Esophagus muscularis mucosa (tissue), 4 donors: ENCODE measurements around the gene ZNF3. TPM values are rescaled to one million over a fixed set of nuclear protein-coding genes. Genes with fewer than 3 reads are reported as not detected.

Experiments used
- DNase-seq: peaks from one replicate; pipeline ENCODE4 v3.0.0-alpha.2; 2017; ENCODE audit errors: extremely low spot score
- H3K27ac ChIP-seq, 4 donors: fragments of 200-600 bp; sonication (generic); replicated peaks in 1 of 4; 1 replicate in 3 of 4; 2 replicates in 1 of 4; pipeline ENCODE4 v1.5.1; 2016 to 2019; ENCODE audit warnings: mild to moderate bottlenecking in 1 of 4
- H3K27me3 ChIP-seq, 4 donors: fragments of 200-600 bp; sonication (generic); one replicate each; pipeline versions ENCODE4 v1.5.1 to v1.6.0; 2016 to 2019
- H3K36me3 ChIP-seq, 4 donors: fragments of 200-600 bp; sonication (generic); one replicate each; pipeline ENCODE4 v1.5.1; 2016 to 2019
- H3K4me1 ChIP-seq, 4 donors: fragments of 200-600 bp; sonication (generic); one replicate each; pipeline ENCODE4 v1.5.1; 2016 to 2019
- H3K4me3 ChIP-seq, 4 donors: fragments of 200-600 bp; sonication (generic); 1 replicate in 2 of 4; 2 replicates in 2 of 4; pipeline ENCODE4 v1.5.1; 2016 to 2019; ENCODE audit warnings: mild to moderate bottlenecking in 4 of 4, moderate library complexity in 1 of 4
- H3K9me3 ChIP-seq, 4 donors: fragments of 200-600 bp; sonication (generic); 1 replicate in 3 of 4; 2 replicates in 1 of 4; pipeline ENCODE4 v1.5.1; 2016 to 2019
- EP300 ChIP-seq: sonication (generic); formaldehyde crosslinking; IDR thresholded peaks from one replicate; pipeline ENCODE4 v1.6.1; 2017; ENCODE audit warnings: antibody characterized with exemption
- POLR2A ChIP-seq: fragments of 450-650 bp; IDR thresholded peaks from one replicate; pipeline ENCODE4 v1.6.1; 2017; ENCODE audit warnings: antibody characterized with exemption, moderate library complexity, mild to moderate bottlenecking, low read depth
- POLR2AphosphoS5 ChIP-seq, 2 donors: sonication (generic); formaldehyde crosslinking; IDR thresholded peaks; one replicate each; pipeline ENCODE4 v1.6.1; 2017; ENCODE audit warnings: antibody characterized with exemption in 2 of 2
- WGBS: methylation state at CpG from one replicate; pipeline ENCODE4 v1.1.5; 2018; 5-methylcytosine and 5-hydroxymethylcytosine counted together
- intact Hi-C: fragments of 100-400 bp; cut with DNase I; formaldehyde crosslinking; loops from one replicate; pipeline ENCODE4 v1.15.1; 2023
- total RNA-seq, 4 donors: library from RNA; depleted of rRNA; stranded (reverse); fragments of >200 nt; gene quantifications; one replicate each; pipeline versions ENCODE4 v1.1.0 to v1.2.1, GENCODE V29; 2016
- TF ChIP-seq, protein P1 (sequence below), 3 experiments: fragments of 200-600 bp in 2 of 3; fragments of 450-650 bp in 1 of 3; sonication (generic) in 2 of 3; IDR thresholded peaks; one replicate each; pipeline ENCODE4 v1.5.1; 2017 to 2019; ENCODE audit warnings: antibody characterized with exemption in 3 of 3, mild to moderate bottlenecking in 2 of 3, moderate library complexity in 1 of 3

The ZNF3 gene
- total RNA-seq, 4 donors from 2014 or later = 15.6 to 25.3 (median 20.7) TPM

- intact Hi-C loops = loop anchor here (1.0 to 5.0 kb wide), 4 partner anchors 20 to 136 kb away; partner anchors contain the start of genes AP4M1, LAMTOR4, MCM7 and ZNF3
- Histone ChIP-seq H3K4me3 (peak overlapping the region; percentile 78 to 99 (median 95)), H3K9me3 (no peaks in the 10 kb centered on the region), H3K36me3 (peaks cover 0 to 20% (median 9%) of the 10 kb centered on the region in 4 donors), H3K27ac (peak overlapping the region; percentile 92 to 97 (median 96)), H3K4me1 (peaks cover 24 to 50% (median 37%) of the 10 kb centered on the region in 4 donors), H3K27me3 (no peaks in the 10 kb centered on the region)
- WGBS = 2% methylated on average over 28 of the region's 37 CpGs
- no peak for DNase-seq
- TF ChIP-seq EP300 (no peak), POLR2AphosphoS5 (IDR thresholded peaks at IDR 0.05) (no peak), POLR2A (no peak)
- TF ChIP-seq, protein P1, sequence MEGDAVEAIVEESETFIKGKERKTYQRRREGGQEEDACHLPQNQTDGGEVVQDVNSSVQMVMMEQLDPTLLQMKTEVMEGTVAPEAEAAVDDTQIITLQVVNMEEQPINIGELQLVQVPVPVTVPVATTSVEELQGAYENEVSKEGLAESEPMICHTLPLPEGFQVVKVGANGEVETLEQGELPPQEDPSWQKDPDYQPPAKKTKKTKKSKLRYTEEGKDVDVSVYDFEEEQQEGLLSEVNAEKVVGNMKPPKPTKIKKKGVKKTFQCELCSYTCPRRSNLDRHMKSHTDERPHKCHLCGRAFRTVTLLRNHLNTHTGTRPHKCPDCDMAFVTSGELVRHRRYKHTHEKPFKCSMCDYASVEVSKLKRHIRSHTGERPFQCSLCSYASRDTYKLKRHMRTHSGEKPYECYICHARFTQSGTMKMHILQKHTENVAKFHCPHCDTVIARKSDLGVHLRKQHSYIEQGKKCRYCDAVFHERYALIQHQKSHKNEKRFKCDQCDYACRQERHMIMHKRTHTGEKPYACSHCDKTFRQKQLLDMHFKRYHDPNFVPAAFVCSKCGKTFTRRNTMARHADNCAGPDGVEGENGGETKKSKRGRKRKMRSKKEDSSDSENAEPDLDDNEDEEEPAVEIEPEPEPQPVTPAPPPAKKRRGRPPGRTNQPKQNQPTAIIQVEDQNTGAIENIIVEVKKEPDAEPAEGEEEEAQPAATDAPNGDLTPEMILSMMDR (IDR thresholded peaks at IDR 0.05) = no peak
Measured at GRCh38 chr7:100127866-100128636, 46.5 kb upstream of the ZNF3 start.

GRCh38 chr7:100126931-100127865, 45.7 kb upstream of the ZNF3 start, which contains the start of gene MBLAC1:
Gene MBLAC1 (plus strand): TSS chr7:100126967. CDS start chr7:100127396, 429 bp downstream.
- Histone ChIP-seq H3K36me3 (peaks cover 0 to 28% (median 12%) of the 10 kb centered on the region in 4 donors), H3K4me3 (peak within 1 kb of the TSS; percentile 78 to 99 (median 95)), H3K27me3 (no peaks in the 10 kb centered on the region), H3K27ac (peak within 1 kb of the TSS; percentile 92 to 97 (median 96)), H3K9me3 (no peaks in the 10 kb centered on the region), H3K4me1 (peaks cover 24 to 47% (median 39%) of the 10 kb centered on the region in 4 donors)
- intact Hi-C loops = loop anchor here (1.0 to 5.0 kb wide), 4 partner anchors 21 to 135 kb away; partner anchors contain the start of genes AP4M1, LAMTOR4, MCM7 and ZNF3
- DNase-seq = peak; percentile 97
- TF ChIP-seq POLR2AphosphoS5 (IDR thresholded peaks at IDR 0.05) (peak; percentile 66 to 84), EP300 (no peak), POLR2A (no peak)
- TF ChIP-seq, protein P1 (IDR thresholded peaks at IDR 0.05) = peak in 1 of 3 experiments; percentile 16
- 0% methylated on average over 35 of the region's 85 CpGs for WGBS

- intact Hi-C loops = loop anchor here (2.0 to 5.0 kb wide), 3 partner anchors 26 to 134 kb away; partner anchors contain the start of genes AP4M1, MCM7 and ZNF3
- Histone ChIP-seq H3K4me1 (peaks cover 24 to 45% (median 38%) of the 10 kb centered on the region in 4 donors), H3K27ac (peak overlapping the region; percentile 92 to 97 (median 96)), H3K36me3 (peaks cover 0 to 31% (median 12%) of the 10 kb centered on the region in 4 donors), H3K9me3 (no peaks in the 10 kb centered on the region), H3K27me3 (no peaks in the 10 kb centered on the region), H3K4me3 (peak overlapping the region; percentile 78 to 99 (median 95))
- 18% methylated on average over 25 of the region's 29 CpGs for WGBS
- TF ChIP-seq POLR2A (no peak), EP300 (no peak), POLR2AphosphoS5 (IDR thresholded peaks at IDR 0.05) (no peak)
- TF ChIP-seq, protein P1 (IDR thresholded peaks at IDR 0.05) = no peak
- DNase-seq = no peak
Measured at GRCh38 chr7:100126239-100126930, 44.9 kb upstream of the ZNF3 start.
